Measurements from ENCODE around the gene GPATCH11.

GRCh38 chr2:37125416-37125815, 41.1 kb downstream of the GPATCH11 start:
- no peak for TF ChIP-seq CTCF (conservative IDR thresholded peaks at IDR 0.05 in 1 of 2, IDR thresholded peaks at IDR 0.05 in 1 of 2; ENCODE audit: low read depth in 1 of 2, low read length in 2 of 2)
- no peak for TF ChIP-seq EZH2 (IDR thresholded peaks at IDR 0.05; ENCODE audit: low read length, missing control alignments)

Data from fibroblast of lung (primary cell).